ENCODE data around the gene KCNC1.
A peak's percentile ranks its signal among the peaks of the same experiment; 100 is the strongest.

The KCNC1 gene

DNA sequence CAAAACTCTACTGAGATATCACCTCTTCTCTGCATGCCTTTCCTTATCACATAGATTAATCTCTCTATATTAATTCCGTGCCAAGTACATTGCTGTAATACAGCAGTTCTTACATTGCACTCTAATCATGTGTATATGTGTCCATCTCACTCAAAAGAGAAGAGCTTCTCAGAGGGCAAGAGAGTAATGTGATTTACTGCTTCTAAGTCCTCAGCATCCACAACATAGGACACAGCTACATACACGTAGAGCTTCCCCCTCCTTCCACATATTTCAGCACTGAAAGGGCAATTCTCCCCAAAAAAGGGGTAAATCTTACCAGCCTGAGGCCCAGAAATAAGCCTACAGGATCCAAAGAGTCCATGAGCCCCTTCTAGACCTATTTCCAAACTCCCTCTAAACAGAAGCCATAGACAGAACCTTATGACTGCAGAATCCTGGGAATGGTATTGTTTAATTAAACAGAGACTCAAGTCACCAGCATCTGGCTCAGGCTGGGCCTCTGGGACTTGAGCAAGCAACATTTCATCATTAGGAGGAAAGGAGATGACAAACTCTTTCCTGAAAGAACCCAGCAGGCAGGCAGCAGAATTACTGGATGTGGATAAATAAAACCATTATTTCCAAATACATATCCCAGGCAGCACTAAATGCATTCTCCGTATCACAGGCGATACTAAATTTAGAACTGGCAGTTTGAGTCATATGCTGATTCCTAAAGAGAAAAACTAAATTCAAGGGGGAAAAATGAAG lies 87.2 kb downstream of the KCNC1 start:
- DNase-seq (ENCODE audit: insufficient read length, low spot score), result no peak
- no peak for TF ChIP-seq CTCF (IDR thresholded peaks at IDR 0.05; ENCODE audit: insufficient read depth, missing control alignments)

GRCh38 chr11:17822401-17822781 lies 87.8 kb downstream of the KCNC1 start:
- no peak for FAIRE-seq
- DNase-seq (ENCODE audit: insufficient read length, low spot score), result no peak
- no peak for TF ChIP-seq CTCF (IDR thresholded peaks at IDR 0.05; ENCODE audit: insufficient read depth, missing control alignments)

More for the DNA sequence above, 87.2 kb downstream of the KCNC1 start:
- FAIRE-seq, result no peak

DNA sequence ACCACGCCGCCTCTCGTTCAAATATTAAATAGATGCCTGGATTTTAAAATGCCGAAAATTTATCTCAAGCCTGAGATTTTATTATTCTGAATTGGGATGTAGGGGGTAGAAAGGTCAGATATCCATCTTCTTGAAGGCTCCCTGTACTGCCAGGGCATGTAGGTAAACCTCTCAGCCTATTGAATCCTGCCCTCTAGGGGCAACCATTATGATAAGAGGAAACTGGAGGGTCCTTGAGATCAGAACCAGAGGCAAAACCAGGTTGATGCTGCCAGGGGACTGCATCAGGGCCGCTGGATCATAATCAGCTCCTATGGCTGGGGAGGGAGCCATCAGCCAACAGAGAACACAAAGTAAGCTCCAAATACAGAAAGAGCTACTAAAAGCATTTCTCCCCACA lies 92.4 kb downstream of the KCNC1 start:
- peak; percentile 13 for TF ChIP-seq CTCF (IDR thresholded peaks at IDR 0.05; ENCODE audit: insufficient read depth, missing control alignments)
- DNase-seq (ENCODE audit: insufficient read length, low spot score), result no peak
- no peak for FAIRE-seq

- FAIRE-seq (no peak), DNase-seq (ENCODE audit: insufficient read length, low spot score) (no peak)
- TF ChIP-seq CTCF (IDR thresholded peaks at IDR 0.05; ENCODE audit: insufficient read depth, missing control alignments), result no peak
These were observed 93.8 kb downstream of the KCNC1 start for GRCh38 chr11:17828311-17828751.

- FAIRE-seq, result no peak
- DNase-seq (ENCODE audit: insufficient read length, low spot score), result no peak
- TF ChIP-seq CTCF (IDR thresholded peaks at IDR 0.05; ENCODE audit: insufficient read depth, missing control alignments), result no peak
These were observed 96.6 kb downstream of the KCNC1 start for GRCh38 chr11:17831228-17831627.

- TF ChIP-seq CTCF (IDR thresholded peaks at IDR 0.05; ENCODE audit: insufficient read depth, missing control alignments), result no peak
- FAIRE-seq (no peak), DNase-seq (ENCODE audit: insufficient read length, low spot score) (no peak)
These were observed 97.3 kb downstream of the KCNC1 start for GRCh38 chr11:17831883-17832282.
